ENCODE results near the gene GALNT13. TPM values are rescaled to one million over a fixed set of nuclear protein-coding genes. Genes with fewer than 3 reads are reported as not detected.

The GALNT13 gene
- polyA plus RNA-seq, 3 donors = not detected

GRCh38 chr2:154477319-154477718, 605.6 kb downstream of the GALNT13 start:
- no peak overlapping the region for H3K27ac ChIP-seq (ENCODE audit: low read depth in 1 of 2, low read length in 2 of 2)
- H3K36me3 Mint-ChIP-seq = no peaks in the 10 kb centered on the region
- TF ChIP-seq CTCF (IDR thresholded peaks at IDR 0.05) = no peak
- H3K4me2 ChIP-seq (replicated peaks; ENCODE audit: extremely low read depth, low read length, poor library complexity, severe bottlenecking) = no peak overlapping the region
- peaks cover 1 to 2% (median 1%) of the 10 kb centered on the region in 3 donors for H3K27me3 Mint-ChIP-seq (ENCODE audit: low read depth in 3 of 3)
- no peak overlapping the region for H3K4me3 ChIP-seq (replicated peaks in 1 of 3; ENCODE audit: low read depth in 2 of 3, low read length in 3 of 3)
- intact Hi-C loops (cut with micrococcal nuclease) = no loop called here
- no peaks in the 10 kb centered on the region for H4K20me1 ChIP-seq (ENCODE audit: insufficient read depth, low read length)
- H3K9me3 Mint-ChIP-seq = peaks cover 0 to 6% (median 4%) of the 10 kb centered on the region in 7 donors
- H3K27ac Mint-ChIP-seq = no peak overlapping the region
- no peak for DNase-seq
- H3K4me3 Mint-ChIP-seq = no peak overlapping the region
- no peaks in the 10 kb centered on the region for H3K36me3 ChIP-seq (replicated peaks in 1 of 2; ENCODE audit: control insufficient read depth in 1 of 2, insufficient read depth in 2 of 2, low read length in 2 of 2)
- H3K79me2 ChIP-seq (ENCODE audit: insufficient read depth, low read length) = no peaks in the 10 kb centered on the region
- H3K4me1 ChIP-seq (ENCODE audit: control insufficient read depth in 1 of 2, insufficient read depth in 2 of 2, low read length in 2 of 2) = no peaks in the 10 kb centered on the region
- H3K4me1 Mint-ChIP-seq = no peaks in the 10 kb centered on the region
- no peak overlapping the region for H3K9ac ChIP-seq (ENCODE audit: insufficient read depth, low read length, poor library complexity, severe bottlenecking)
- no peaks in the 10 kb centered on the region for H3K27me3 ChIP-seq (ENCODE audit: control insufficient read depth in 2 of 2, insufficient read depth in 2 of 2, low read length in 2 of 2)
- H3K9me3 ChIP-seq (replicated peaks in 1 of 2; ENCODE audit: control insufficient read depth in 1 of 2, insufficient read depth in 1 of 2, low read length in 2 of 2) = no peaks in the 10 kb centered on the region
- 100% methylated on average over 1 of the region's 5 CpGs for WGBS (ENCODE audit: insufficient coverage)
- no peak overlapping the region for H2AFZ ChIP-seq (ENCODE audit: insufficient read depth, low read depth, low read length, poor library complexity, severe bottlenecking)

- H3K27ac ChIP-seq (ENCODE audit: low read depth in 1 of 2, low read length in 2 of 2) = no peak overlapping the region
- no peak for DNase-seq
- no peaks in the 10 kb centered on the region for H3K36me3 ChIP-seq (replicated peaks in 1 of 2; ENCODE audit: control insufficient read depth in 1 of 2, insufficient read depth in 2 of 2, low read length in 2 of 2)
- no CpG with 5 or more reads among the region's 1 CpG for WGBS (ENCODE audit: insufficient coverage)
- no peaks in the 10 kb centered on the region for H3K9me3 ChIP-seq (replicated peaks in 1 of 2; ENCODE audit: control insufficient read depth in 1 of 2, insufficient read depth in 1 of 2, low read length in 2 of 2)
- H4K20me1 ChIP-seq (ENCODE audit: insufficient read depth, low read length) = no peaks in the 10 kb centered on the region
- no peak overlapping the region for H2AFZ ChIP-seq (ENCODE audit: insufficient read depth, low read depth, low read length, poor library complexity, severe bottlenecking)
- H3K27me3 Mint-ChIP-seq (ENCODE audit: low read depth in 3 of 3) = peaks cover 0 to 1% (median 1%) of the 10 kb centered on the region in 3 donors
- H3K9me3 Mint-ChIP-seq = peaks cover 0 to 4% (median 2%) of the 10 kb centered on the region in 7 donors
- no peaks in the 10 kb centered on the region for H3K27me3 ChIP-seq (ENCODE audit: control insufficient read depth in 2 of 2, insufficient read depth in 2 of 2, low read length in 2 of 2)
- no peak overlapping the region for H3K4me2 ChIP-seq (replicated peaks; ENCODE audit: extremely low read depth, low read length, poor library complexity, severe bottlenecking)
- H3K9ac ChIP-seq (ENCODE audit: insufficient read depth, low read length, poor library complexity, severe bottlenecking) = no peak overlapping the region
- no peaks in the 10 kb centered on the region for H3K36me3 Mint-ChIP-seq
- H3K4me3 ChIP-seq (replicated peaks in 1 of 3; ENCODE audit: low read depth in 2 of 3, low read length in 3 of 3) = no peak overlapping the region
- no peak overlapping the region for H3K4me3 Mint-ChIP-seq
- H3K79me2 ChIP-seq (ENCODE audit: insufficient read depth, low read length) = no peaks in the 10 kb centered on the region
- no peaks in the 10 kb centered on the region for H3K4me1 Mint-ChIP-seq
- no peak overlapping the region for H3K27ac Mint-ChIP-seq
- TF ChIP-seq CTCF (IDR thresholded peaks at IDR 0.05) = no peak
- intact Hi-C loops (cut with micrococcal nuclease) = no loop called here
- no peaks in the 10 kb centered on the region for H3K4me1 ChIP-seq (ENCODE audit: control insufficient read depth in 1 of 2, insufficient read depth in 2 of 2, low read length in 2 of 2)
Measured at GRCh38 chr2:154480521-154480920, 608.8 kb downstream of the GALNT13 start.

Data from CD14-positive monocyte (primary cell).